Activated CD8-positive, alpha-beta memory T cell treated with anti-CD3 and anti-CD28 coated beads, Interleukin-2, amount 50 U/mL, for 4 hours (primary cell): Measurements from ENCODE around the gene MTMR3.
"Not testable (repeated sequence)": the region's sequence is repeated elsewhere in the genome, so short reads cannot be mapped to it uniquely, and the experiment has no call there.

ENCODE experiments used
- DNase-seq: peaks from one replicate; pipeline ENCODE4 v3.0.0-alpha.2; 2020

Gene MTMR3

DNA sequence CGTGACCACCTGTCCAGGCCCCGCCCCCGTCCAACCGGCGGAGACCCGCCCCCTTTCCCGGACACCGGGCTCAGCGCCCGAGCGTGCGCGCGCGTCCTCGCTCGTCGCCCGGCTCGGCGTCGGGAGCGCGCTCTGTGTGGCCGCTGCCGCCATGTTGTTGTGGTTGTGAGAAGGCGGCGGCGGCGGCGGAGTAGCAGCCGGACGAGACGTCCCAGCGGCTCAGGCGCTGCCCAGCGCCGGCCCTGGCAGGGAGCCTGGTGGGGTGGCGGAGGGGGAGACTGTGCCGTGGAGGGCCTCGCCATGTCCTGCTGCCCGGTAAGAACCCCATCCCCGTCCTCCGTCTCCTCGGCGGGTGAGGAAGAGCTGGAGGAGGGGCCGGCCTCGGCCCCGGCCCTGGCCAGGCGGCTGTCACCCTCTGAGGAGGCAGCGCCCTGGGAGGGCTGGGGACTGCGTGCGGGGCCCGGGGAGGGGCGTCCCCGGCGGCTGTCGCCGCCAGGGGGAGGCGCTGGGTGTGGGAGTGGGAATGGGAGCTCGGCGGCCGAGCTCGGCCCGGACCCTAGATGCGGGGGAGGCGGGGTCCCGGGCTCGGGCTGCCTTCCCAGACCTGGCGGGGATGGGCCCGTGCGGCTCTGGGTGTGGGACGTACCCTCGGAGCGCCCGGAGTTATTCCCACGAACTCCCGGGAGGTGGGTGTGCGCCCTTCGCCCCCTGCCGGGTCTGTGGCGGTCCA is at the start of gene MTMR3:
Gene MTMR3 (plus strand): TSS at position 130 of the 730 bp plus-strand sequence. CDS start 87,886 bp downstream, outside the sequence.
- DNase-seq: peak; percentile 93

DNA sequence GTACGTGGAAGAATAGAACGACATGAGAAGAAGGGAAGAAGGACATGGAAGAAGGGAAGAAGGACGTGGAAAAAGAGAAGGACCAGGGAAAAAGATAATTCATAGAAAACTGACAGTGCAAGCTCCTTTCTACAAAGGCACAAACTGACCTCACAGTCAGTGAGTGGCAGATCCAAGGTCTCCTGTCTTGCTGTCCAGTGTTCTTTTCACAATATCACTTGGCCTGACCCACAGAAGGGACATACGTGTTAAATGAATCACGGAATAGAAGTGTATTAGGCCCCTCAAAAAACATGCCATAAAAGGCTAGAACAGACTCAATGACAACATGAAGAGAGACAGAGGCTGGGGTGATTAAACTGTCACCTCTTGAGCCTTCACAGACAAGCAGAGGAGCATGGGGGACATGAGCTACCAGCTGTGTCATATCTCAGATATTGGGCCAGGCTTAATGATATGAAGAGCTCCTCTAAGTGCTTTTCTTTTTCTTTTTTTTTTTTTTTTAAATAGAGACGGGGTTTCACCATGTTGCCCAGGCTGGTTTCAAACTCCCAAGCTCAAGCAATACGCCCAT is 49.5 kb upstream of the MTMR3 start:
- DNase-seq: no peak

DNA sequence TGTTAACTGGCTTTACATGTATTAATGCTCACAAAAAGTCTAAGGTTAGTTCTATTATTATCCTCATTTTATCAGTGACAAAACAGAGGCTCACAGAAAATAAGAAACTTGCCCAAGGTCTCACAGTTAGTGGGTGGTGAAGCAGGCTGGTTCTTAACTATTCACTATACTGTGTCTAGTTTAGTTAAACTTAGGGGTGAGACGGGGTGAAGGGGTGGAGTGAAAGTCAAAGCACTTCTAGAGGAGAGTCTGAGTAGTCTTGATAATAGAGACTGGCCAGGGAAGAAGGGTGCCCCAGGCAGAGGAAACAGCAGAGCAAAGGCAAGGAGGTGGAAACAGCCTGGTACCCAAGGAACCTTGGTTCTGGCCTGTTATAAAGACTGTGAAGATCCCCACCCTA is 48.9 kb upstream of the MTMR3 start:
- DNase-seq: no peak

DNA sequence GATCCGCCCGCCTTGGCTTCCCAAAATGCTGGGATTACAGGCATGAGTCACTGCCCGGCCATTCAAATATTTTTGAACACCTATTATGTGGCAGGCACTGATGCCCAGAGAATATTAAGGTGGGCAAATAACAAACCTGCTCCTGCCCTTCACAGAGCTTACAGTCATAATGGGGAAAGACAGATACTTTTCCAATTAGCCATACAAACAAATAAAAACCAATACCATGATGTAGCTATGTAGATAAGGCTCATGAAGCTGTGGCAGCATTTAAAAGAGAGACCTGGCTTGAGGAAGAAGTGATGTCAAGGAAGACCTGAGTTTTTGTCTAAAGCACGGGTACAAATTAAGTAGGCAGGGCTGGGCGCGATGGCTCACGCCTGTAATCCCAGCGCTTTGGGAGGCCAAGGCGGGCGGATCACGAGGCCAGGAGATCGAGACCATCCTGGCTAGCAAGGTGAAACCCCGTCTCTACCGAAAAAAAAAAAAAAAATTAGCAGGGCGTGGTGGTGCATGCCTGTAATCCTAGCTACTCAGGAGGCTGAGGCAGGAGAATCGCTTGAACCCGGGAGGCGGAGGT is 46.1 kb upstream of the MTMR3 start:
- not testable (repeated sequence) for DNase-seq

DNA sequence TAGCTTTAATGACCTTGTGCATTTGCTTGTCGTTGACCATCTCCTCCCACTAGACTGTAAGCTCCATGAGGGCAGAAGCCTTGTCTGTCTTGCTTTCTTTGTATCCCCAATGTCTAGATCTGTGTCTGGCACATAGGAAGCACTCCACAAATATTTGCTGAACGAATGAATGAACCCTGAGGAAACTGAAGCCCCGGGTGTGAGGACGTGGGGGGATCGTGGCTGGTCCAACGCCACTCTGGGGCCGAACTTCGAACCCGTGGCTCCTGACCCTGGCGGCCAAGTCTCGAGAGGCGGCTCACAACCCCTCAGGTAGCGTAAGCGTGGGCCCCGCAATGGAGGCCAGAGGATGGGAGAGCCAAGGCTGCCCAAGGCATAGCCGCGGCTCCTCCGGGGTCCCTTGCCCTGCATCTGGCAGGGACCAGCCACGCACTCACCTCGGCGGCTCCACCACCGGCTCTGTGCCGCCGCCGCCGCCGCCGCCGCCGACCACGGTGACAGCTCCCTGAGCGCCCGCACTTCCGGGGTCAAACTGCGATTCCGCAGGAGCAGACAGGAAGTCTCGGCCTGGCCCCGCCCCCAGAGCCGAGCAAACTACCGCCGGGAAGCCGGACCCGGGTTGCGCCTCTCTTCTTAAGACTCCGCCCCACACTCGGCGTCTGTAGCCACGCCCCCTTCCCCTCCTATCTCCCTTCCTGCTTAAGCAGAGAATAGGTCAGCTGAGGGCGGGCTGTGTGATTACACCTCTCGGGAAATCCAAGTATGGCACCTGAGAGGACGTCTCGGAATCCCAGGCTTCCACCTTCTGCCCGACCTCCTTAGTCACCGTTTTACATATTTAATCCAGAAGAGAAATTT is 45.0 kb upstream of the MTMR3 start, which contains the start of gene ASCC2:
Gene ASCC2 (minus strand): TSS at position 534 of the 858 bp plus-strand sequence. CDS start 5,949 bp downstream, outside the sequence.
- DNase-seq: peak; percentile 99

DNA sequence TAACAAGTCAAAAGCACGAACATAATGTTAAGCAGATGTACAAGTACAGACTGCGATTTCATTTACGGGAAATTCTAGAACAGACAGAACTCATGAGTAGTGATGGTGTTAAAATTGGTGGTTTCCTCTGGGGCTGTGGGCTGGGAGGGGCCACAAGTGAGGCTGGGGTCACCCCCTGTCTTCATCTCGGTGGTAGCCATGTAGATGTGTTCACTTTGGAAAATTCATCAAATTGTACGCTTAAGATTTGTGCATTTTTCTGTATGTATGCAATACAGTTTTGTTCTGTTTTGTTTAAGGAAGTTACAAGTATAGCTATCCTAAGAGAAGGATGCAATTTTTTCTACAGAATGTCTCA is 44.4 kb upstream of the MTMR3 start:
- DNase-seq: no peak

DNA sequence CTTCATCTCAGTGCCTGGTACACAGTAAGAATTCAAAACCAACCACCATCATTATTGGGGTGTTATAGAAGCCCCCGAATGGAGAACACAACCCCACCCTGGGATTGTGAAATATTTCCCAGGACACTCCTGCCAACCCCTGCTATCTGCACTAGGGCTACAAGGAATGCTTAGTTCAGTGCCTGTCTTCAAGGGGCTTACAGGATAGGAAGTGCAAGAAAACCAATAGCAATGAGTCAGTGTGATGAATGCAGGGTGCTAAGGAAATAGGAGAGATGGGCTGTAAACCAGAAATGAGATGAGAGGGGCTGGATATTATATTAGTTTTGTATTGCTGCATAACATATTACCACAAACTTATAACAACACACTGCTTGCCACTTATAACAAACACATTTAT is 43.9 kb upstream of the MTMR3 start:
- no peak for DNase-seq

DNA sequence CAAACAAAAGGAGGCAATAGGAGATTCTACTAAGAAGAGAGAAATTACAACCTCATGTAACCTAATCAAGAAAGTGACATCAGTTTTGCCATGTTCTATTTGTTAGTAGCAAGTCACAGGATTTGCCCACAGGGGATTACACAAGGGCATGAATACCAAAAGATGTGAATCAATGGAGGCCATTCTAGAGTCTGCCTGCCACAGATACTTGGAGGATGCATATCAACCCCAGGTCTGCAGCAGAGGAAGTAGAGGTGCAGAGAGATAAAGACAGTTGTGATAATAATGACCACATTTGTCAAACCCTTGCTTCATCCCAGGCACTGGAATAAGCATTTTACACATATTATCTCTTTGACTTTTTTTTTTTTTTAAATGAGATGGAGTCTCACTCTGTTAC is 42.5 kb upstream of the MTMR3 start:
- no peak for DNase-seq

DNA sequence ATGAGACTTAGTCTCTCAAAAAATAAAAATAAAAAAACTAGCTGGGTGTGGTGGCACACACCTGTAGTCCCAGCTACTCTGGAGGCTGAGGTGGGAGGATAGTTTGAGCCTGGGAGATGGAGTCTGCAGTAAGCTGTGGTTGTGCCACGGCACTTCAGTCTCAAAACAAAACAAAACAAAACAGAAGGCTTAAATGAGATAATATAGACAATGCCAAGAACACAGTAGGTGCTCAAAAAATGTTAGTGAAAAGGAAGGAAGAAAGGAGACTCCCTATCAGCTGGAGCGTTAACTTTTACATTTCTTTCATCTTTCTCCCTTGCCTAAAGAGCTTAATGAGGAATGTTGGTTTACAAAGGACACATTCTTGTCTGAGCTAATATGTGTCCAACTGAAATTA is 40.8 kb upstream of the MTMR3 start:
- no peak for DNase-seq

DNA sequence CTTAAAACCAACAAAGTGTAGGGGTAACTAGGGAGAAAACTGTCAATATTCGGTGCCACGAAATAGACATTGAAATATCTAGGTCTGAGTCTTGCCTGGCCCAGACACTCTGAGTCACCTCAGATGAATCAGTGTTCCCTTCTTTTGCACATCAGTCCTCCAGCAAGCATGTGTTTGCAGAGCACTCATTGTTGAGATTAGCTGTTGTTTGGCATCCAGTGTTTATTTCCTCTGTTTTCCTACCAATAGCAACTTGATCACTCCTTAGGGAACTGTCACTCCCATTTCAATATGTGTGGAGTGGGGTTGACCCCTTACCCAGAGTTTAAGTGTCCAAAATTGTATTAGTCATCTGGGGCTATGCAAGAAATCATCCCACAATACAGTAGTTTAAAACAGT is 40.2 kb upstream of the MTMR3 start:
- no peak for DNase-seq

DNA sequence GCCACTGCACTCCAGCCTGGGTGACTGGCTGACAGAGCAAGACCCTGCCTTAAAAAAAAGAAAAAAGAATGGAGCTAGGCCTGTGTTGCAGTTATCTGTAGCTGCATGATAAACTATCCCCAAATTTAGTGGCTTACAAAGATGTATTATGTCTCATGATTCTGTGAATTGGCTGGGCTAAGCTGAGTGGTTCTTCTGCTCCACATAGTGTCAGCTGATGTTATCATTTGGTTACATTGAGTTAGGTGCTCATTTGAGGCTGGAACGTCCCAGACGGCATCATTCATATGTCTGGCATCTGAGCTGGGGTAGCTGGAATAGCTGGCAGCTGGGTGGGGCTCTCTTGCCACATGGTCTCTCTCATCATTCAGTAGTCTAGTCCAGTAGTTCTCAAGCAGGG is 36.7 kb upstream of the MTMR3 start:
- no peak for DNase-seq

DNA sequence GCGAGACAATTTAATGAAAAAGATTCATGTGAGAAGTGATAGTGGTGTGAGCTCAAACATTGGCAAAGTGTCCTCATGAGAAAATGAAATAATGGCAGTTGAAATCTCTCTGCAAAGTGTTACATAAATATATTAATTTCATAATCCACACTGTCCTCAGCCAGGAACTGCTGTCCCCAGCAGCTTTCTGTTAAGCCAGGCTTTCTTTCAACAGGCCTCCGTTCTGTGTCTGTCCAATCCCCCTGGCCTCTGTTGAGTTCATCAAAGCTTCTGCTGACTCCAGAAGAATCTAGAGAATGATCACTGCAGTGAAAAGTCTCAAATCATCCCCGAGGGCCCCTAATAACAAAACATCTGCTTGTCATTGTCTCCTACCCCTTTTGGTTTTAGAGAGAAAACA is 34.9 kb upstream of the MTMR3 start:
- DNase-seq: no peak

DNA sequence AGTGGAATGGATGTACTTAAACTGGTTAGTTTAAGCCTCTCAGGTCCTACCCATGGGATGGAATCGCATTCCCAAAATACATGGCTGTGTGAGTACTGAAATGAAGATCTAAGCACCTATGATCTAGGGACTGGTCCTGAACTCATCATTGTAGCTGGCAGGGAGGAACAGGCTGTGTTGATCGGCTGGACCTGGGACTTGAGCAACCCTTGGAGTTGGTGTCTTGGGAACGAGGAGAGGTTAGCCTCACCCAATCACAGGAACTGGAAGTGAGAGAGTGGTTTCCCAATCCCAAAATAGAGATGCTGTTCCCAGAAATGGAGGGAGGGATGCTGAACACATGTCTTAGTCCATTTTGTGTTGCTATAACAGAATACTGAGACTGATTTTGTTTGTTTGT is 28.5 kb upstream of the MTMR3 start:
- DNase-seq: no peak

DNA sequence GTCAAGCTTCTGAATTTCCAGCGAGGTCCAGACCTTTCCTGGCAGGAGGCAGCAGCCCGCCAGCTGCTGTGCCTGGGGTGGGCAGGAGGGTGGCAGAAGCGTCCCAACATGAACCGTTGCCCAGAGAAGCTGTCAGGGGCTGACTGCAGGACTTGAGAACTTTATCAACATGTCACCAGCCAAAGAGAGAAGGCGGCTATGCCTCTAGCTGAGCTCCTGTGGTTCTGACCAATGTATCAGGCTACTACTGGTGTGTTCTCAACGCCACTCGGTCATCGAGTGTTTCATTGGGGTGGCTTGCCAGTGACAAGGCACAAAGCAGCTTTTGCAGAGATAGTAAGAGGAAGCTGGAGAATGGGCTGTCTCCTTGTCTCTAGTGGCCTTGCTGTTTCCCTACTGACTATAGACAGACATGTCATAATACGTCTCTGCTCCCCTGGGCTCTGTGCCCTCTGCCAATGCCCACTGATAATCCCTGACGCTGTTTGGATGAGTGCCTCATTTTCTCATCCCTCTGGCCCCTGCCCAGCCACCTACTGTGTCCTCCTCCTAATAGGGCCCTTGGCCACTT is 27.3 kb upstream of the MTMR3 start:
- no peak for DNase-seq

DNA sequence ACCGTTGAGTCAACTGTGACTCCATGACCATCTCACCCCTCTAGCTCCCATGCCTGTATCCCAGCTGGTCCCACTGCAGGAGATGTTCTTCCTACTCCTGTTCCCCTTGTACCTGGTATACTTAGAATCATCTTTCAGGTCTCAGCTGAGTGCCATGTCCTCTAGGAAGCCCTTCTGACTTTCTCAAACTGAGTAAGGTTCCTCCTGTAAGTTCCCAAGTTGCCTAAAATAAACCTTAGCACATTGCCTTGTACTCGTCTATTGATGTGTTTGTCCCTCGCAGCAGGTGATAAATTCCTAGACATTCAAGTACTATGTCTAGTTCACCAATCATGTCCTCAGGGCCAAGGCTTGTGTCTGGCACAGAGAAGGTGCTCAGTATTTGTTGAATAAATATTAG is 26.5 kb upstream of the MTMR3 start:
- no peak for DNase-seq

DNA sequence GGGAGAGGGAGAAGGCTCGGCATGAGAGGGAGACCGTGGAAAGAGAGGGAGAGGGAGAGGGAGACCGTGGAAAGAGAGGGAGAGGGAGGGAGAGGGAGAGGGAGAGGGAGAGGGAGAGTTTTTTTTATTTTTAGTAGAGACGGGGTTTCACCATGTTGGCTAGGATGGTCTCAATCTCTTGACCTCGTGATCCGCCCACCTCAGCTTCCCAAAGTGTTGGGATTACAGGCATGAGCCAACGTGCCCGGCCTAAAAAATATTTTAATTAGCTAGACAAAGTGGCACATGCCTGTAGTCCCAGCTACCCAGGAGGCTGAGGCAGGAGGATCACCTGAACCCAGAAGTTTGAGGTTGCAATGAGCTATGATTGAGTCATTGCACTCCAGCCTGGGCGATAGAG is 23.9 kb upstream of the MTMR3 start:
- DNase-seq: not testable (repeated sequence)

DNA sequence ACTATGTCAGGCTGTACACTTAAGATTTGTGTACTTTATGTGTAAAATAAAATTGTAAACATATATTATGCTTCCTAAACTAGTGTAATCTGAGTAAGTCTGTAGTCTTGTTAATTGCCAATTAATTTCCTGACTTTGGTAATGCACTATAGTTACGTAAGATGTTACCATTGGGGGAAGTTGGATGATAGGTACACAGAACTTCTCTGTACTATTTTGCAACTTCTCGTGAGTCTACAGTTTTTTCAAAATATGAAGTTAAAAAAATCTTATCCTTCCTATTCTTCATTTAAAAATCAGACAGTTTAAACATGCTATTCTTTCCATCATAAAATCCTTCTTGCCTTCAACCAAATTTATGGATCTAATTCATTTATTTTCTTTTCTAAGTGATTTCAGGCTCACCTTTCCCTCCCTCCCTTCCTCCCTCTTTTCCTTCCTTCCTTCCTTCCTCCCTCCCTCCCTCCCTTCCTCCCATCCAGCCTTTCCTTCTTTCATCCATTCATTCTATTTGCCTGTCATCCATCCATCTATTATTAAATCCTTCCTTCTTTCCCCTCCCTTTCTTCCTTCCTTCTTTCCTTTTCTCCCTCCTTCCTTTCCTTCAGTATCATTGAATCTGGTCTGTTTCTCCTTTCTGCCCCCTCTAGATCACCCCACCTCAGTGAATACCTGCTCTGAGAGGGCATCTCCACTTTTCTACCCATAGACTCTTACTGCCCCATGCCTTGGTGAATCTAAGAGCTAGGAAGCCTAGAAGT is 22.8 kb upstream of the MTMR3 start:
- no peak for DNase-seq

DNA sequence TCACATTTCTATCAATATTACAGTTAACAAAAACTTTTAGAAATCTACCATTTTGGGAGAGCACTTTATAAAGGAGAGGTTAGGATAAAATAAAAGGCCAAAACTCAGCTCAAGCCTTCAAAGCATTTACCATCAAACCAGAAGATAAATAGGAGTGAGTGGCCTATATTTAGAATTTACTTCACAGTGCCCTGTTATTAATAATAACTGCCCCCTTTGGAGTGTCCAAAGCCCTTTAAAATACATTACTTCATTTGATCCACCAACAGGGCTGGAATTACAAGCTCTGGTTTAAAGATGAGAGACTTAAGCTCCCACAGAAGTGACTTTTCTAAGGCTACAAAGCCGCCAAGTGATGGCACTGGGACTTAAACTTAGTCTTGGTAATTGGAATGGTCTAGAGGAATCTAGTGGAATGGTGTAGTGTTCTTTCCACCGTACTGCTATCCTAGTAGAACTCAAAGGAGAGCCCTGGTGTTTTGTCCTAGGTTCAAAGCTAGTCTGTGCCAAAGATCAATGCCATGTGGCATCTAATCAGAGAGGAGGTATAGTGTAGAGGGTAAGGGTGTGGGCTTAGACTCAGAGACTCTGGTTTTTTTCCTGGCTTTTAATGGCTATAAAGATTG is 21.2 kb upstream of the MTMR3 start:
- no peak for DNase-seq

DNA sequence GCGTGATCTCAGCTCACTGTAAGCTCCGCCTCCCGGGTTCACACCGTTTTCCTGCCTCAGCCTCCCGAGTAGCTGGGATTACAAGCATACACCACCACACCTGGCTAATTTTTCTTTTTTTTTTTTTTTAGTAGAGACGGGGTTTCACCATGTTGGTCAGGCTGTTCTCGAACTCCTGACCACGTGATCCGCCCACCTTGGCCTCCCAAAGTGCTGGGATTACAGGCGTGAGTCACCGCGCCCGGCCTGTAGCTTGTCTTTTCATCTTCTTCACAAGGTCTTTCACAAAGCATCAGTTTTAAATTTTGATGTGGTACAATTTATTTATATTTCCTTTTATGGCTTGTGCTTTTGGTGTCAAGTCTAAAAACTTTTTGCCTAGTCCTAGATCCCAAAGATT is 17.4 kb upstream of the MTMR3 start:
- not testable (repeated sequence) for DNase-seq

DNA sequence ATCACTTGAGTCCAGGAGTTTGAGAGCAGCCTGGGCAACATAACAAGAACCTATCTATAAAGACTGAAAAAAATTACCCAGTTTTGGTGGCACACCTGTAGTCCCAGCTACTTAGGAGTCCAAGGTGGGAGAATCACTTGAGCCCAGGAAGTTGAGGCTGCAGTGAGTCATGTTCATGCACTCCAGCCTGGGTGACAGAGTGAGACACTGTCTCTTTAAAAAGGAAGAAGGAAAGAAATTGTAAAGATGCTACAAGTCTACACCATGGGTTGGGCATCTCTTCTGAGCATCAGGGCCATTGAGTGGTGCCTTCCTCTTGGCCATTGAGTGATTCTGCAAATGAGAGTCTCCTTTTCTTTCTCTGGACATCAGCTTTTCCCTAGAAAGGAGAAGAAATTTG is 15.7 kb upstream of the MTMR3 start:
- no peak for DNase-seq

DNA sequence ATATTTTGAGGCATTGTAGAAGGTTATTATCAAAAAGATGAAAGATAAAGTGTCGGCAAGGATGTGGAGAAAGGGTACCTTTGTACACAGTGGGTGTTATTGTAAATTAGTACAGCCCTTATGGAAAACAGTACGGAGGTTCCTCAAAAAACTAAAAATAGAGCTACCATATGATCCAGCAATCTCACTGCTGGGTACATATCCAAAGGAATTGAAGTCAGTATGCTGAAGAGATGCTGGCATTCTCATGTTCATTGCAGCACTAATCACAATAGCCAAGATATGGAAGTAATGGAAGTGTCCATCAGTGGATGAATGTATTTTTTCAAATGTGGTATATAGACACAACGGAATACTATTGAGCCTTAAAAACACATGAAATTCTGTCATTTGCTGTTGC is 15.1 kb upstream of the MTMR3 start:
- no peak for DNase-seq

DNA sequence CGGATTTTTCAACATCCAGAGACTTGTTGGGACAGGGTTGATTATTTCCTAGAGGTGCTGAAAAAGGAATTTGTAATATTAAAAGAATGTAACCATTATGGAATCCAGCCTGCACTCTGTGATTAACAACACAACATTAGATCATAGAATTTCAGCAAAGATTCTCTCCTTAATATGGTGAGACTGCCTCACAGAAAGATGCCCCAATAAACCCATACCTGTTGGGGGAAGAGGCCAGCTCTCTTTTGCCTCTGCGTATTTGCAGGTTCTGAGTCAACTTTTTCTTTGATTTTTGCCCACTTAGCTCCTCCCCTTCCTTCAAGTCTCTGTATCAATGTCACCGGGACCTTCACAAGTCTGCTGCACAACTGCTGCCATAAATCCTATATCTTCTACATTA is 12.4 kb upstream of the MTMR3 start:
- no peak for DNase-seq
